Measurements from ENCODE around the gene SPNS1. TPM values are rescaled to one million over a fixed set of nuclear protein-coding genes. Genes with fewer than 3 reads are reported as not detected.

Gene SPNS1
- polyA plus RNA-seq, 1 experiment, result 23.6 TPM

DNA sequence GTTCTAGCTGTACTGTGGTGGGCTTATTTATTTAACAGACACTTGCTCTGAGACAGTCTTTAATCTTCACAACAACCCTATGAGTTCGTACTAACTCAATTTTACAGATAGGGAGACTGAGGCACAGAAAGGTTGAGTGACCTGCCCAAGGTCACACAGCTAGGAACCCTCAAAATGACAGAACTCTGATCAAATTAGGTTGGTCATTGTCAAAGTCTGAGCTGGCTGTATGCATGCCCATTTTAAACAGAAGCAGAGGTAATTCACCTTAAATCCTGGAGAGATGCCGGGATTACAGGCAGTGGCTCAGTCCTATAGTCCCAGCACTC, 35.2 kb downstream of the SPNS1 start:
- Histone ChIP-seq H3K4me3 (ENCODE audit: low read depth, low read length) (no peak overlapping the region), H3K9me3 (ENCODE audit: control insufficient read depth, insufficient read depth, low read length) (peaks cover 5% of the 10 kb centered on the region), H3K27me3 (ENCODE audit: control insufficient read depth, insufficient read depth, low read length) (peaks cover 2% of the 10 kb centered on the region), H3K27ac (ENCODE audit: low read depth, low read length) (no peak overlapping the region)
- TF ChIP-seq, protein P1, sequence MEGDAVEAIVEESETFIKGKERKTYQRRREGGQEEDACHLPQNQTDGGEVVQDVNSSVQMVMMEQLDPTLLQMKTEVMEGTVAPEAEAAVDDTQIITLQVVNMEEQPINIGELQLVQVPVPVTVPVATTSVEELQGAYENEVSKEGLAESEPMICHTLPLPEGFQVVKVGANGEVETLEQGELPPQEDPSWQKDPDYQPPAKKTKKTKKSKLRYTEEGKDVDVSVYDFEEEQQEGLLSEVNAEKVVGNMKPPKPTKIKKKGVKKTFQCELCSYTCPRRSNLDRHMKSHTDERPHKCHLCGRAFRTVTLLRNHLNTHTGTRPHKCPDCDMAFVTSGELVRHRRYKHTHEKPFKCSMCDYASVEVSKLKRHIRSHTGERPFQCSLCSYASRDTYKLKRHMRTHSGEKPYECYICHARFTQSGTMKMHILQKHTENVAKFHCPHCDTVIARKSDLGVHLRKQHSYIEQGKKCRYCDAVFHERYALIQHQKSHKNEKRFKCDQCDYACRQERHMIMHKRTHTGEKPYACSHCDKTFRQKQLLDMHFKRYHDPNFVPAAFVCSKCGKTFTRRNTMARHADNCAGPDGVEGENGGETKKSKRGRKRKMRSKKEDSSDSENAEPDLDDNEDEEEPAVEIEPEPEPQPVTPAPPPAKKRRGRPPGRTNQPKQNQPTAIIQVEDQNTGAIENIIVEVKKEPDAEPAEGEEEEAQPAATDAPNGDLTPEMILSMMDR (IDR thresholded peaks at IDR 0.05; ENCODE audit: low read depth, low read length), result no peak
- ChIA-PET CTCF (no interaction called here), POLR2A (no interaction called here)
- no peak for DNase-seq (ENCODE audit: low read depth, low spot score)

DNA sequence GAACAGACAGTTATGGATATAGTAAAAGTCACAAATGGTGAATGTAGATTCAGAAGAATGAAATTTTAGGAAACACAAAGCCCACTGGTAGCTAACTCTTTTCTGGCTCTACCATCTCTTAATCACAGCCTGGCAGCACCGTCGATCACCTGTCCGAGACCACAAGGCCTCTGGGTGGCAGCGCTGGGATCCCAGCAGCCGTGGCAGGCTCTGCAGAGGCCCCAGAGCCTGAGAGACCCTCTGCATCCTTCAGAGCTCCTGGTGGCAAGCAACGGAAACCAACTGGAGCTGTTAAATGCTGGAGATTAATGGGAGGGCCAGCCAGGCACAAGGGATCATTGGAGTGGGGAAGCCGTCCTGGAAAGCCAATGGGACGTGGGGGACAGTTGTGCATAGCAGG, 36.5 kb downstream of the SPNS1 start:
- Histone ChIP-seq H3K4me3 (ENCODE audit: low read depth, low read length) (no peak overlapping the region), H3K27ac (ENCODE audit: low read depth, low read length) (no peak overlapping the region), H3K9me3 (ENCODE audit: control insufficient read depth, insufficient read depth, low read length) (peaks cover 6% of the 10 kb centered on the region), H3K27me3 (ENCODE audit: control insufficient read depth, insufficient read depth, low read length) (no peaks in the 10 kb centered on the region)
- POLR2A ChIA-PET, result no interaction called here
- DNase-seq (ENCODE audit: low read depth, low spot score), result no peak
- TF ChIP-seq, protein P1 (IDR thresholded peaks at IDR 0.05; ENCODE audit: low read depth, low read length), result no peak
- CTCF ChIA-PET, result interaction anchor here (0.7 kb wide), 1 partner anchor 80 kb away, joined by 3 read pairs; no protein-coding TSS in a partner anchor

DNA sequence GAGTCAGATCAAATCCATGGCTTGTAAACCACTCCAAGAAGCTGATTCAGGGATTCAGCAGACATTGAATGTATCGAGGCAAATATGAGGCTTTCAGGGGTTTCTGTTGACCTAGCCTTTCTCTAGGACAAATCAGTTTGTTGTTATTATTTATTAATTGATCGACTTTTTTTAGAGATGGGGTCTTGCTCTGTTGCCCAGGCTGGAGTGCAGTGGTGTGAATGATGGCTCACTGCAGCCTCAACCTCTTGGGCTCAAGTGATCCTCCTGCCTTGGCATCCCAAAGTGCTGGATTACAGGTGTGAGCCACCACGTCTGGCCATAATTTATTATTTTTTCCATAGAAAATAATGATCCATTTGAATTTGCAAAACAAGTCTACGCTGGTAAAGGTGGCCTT, 37.3 kb downstream of the SPNS1 start:
- ChIA-PET CTCF (no interaction called here), POLR2A (no interaction called here)
- Histone ChIP-seq H3K9me3 (ENCODE audit: control insufficient read depth, insufficient read depth, low read length) (peaks cover 6% of the 10 kb centered on the region), H3K4me3 (ENCODE audit: low read depth, low read length) (no peak overlapping the region), H3K27ac (ENCODE audit: low read depth, low read length) (no peak overlapping the region), H3K27me3 (ENCODE audit: control insufficient read depth, insufficient read depth, low read length) (no peaks in the 10 kb centered on the region)
- DNase-seq (ENCODE audit: low read depth, low spot score), result no peak
- TF ChIP-seq, protein P1 (IDR thresholded peaks at IDR 0.05; ENCODE audit: low read depth, low read length), result no peak

DNA sequence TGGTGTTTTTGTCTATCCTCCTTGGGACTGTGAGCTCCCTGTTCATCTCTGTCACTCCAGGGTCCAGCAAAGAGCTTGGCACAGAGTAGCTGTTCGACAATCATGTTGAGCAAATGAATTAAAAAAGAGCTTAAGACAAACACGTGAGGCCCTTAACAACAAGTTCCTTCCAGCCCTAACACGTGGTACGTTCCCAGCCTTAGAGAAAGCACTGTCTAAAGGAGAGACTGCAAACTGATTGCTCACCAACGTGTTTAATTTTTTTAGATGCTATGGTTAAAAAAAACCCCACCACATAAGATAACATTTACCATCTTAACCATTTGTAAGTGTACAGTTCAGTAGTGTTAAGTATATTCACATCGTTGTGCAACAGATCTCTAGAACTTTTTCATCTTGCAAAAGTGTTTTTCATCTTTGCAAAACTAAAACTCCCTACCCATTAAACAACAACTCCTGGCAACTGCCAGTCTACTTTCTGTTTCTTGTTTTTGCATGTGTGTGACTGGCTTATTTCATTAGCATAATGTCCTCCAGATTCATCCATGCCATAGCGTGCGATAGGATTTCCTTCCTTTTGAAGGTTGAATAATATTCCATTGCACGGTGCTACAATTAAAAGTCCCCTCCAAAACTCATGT, 38.5 kb downstream of the SPNS1 start:
- no peak for DNase-seq (ENCODE audit: low read depth, low spot score)
- CTCF ChIA-PET, result no interaction called here
- POLR2A ChIA-PET, result interaction anchor here (0.7 kb wide), 1 partner anchor 20 kb away, joined by 3 read pairs; no protein-coding TSS in a partner anchor
- Histone ChIP-seq H3K4me3 (ENCODE audit: low read depth, low read length) (no peak overlapping the region), H3K27me3 (ENCODE audit: control insufficient read depth, insufficient read depth, low read length) (no peaks in the 10 kb centered on the region), H3K27ac (ENCODE audit: low read depth, low read length) (no peak overlapping the region), H3K9me3 (ENCODE audit: control insufficient read depth, insufficient read depth, low read length) (peaks cover 6% of the 10 kb centered on the region)
- TF ChIP-seq, protein P1 (IDR thresholded peaks at IDR 0.05; ENCODE audit: low read depth, low read length), result no peak

DNA sequence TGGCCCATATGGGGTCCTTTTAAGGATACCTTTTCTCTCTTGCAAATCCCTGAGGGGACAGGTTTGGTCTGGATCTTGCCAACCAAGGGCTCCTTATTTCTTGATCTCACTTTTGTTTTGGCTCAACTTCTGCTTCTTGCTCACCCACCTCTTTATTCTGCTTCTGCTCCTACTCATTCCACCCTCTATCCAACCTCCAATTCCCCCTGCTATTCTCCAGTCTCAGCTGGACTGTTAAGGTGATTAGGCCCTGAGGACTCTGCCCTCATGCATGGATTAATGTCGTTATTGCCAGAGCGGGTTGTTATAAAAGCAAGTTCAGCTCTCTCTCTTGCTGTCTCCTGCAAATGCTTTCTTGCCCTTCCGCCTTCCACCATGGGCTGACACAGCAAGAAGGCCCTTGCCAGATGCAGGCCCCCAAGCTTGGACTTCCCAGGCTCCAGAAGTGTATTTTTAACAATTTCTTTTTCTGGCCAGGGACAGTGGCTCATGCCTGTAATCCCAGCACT, 40.0 kb downstream of the SPNS1 start:
- peaks cover 6% of the 10 kb centered on the region for H3K9me3 ChIP-seq (ENCODE audit: control insufficient read depth, insufficient read depth, low read length)
- no peak overlapping the region for H3K4me3 ChIP-seq (ENCODE audit: low read depth, low read length)
- CTCF ChIA-PET, result no interaction called here
- H3K27me3 ChIP-seq (ENCODE audit: control insufficient read depth, insufficient read depth, low read length), result no peaks in the 10 kb centered on the region
- TF ChIP-seq, protein P1 (IDR thresholded peaks at IDR 0.05; ENCODE audit: low read depth, low read length), result no peak
- DNase-seq (ENCODE audit: low read depth, low spot score), result no peak
- H3K27ac ChIP-seq (ENCODE audit: low read depth, low read length), result no peak overlapping the region
- POLR2A ChIA-PET, result interaction anchor here (0.9 kb wide), 1 partner anchor 34 kb away, joined by 3 read pairs; no protein-coding TSS in a partner anchor

Measured in AG04450 (cell line).